DMS114 treated with DMSO at 0.1 percent for 48 hours (cell line): ENCODE data around the gene IMPA2.
"Not testable (repeated sequence)": the region's sequence is repeated elsewhere in the genome, so short reads cannot be mapped to it uniquely, and the experiment has no call there.

Source experiments
- DNase-seq: peaks from one replicate; lab custom pipeline; 2025; ENCODE audit not compliant: unreplicated experiment; lab: John Stamatoyannopoulos, UW

IMPA2 gene

DNA sequence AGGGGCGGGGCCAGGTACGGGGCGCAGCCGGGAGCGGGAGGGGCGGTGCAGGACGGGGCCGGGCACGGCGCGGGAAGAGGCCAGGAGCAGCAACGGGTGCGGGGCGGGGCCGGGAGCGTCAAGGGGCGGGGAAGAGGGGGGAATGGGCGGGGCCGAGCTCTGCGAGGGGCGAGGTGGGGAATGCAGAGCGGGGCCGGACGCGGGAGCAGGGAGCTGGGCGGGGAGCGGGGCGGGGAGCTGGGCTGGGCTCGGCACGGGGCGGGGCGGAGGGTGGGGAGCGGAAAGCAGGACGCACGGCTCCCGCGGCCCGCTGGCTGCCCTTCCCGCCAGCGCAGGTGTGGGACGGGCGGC lies at the start of gene IMPA2:
Gene IMPA2, plus strand, starts transcription at position 316 of the 351 bp plus-strand sequence. CDS start 163 bp downstream, outside the sequence.
- DNase-seq, result no peak

DNA sequence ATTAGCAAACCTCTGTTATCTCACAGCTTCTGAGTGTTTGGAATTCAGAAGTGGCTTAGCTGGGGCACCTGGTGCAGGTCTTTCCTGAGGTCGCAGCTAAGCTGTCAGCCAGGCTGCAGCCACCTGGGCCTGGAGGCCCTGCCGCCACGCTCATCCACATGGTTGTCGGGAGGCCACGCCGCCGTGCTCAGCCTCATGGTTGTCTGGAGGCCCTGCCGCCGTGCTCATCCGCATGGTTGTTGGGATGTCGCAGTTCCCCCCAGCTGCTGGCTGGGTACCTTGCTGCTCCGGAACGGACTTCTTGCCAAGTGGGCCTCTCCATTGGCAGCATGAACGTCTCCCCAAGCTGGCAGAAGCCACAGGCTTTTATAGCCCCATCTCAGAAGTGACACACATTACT lies 48.9 kb upstream of the IMPA2 start:
- no peak for DNase-seq

DNA sequence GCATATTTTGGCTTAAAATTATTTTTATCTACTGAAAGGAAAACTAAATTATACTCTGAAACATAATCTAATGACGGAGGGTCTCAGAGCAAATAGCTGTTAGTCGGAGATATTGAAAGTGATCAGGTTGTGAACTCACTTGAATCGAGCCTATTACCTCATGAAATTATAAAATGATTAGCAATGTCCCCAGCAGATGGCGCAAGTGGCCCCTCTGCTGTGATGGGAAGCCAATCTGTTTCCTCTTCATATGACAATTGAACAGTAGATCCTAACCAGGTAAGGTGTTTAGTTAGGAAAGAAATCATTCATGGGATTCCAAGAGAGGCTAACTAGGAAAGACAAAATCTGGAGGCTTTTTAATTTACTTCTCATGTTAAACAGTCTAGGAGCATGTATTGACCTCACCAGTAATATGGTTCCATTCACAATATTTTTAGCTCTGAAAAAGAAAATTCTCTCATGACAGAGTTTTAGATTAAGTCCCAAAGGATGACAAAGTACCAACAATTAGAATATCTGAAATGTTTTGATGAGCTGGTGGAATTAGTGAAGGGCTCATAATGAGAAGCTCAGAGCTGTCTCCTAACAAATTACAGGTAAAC lies 43.3 kb upstream of the IMPA2 start:
- peak; percentile 58 for DNase-seq

DNA sequence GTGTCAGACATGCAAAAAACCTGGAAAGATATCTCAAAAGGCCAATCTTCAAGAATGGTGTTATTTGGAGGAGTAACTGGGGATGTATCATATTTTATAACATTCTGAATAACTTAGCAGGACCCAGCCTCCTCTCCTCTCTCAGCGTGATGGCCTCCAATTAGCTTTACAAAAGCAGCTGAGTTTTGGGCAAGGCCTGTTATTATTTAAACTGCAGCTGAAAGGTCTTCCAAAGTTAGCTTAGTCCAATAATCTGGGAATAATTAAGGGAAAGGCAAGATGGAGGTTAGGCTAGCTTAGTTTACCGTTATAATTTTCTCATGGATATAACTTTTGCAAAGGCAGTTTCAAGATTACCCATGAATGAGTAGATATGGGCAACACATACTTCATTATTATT lies 40.4 kb upstream of the IMPA2 start:
- no peak for DNase-seq

- DNase-seq, result no peak
These were observed 37.8 kb upstream of the IMPA2 start for GRCh38 chr18:11943551-11943950.

DNA sequence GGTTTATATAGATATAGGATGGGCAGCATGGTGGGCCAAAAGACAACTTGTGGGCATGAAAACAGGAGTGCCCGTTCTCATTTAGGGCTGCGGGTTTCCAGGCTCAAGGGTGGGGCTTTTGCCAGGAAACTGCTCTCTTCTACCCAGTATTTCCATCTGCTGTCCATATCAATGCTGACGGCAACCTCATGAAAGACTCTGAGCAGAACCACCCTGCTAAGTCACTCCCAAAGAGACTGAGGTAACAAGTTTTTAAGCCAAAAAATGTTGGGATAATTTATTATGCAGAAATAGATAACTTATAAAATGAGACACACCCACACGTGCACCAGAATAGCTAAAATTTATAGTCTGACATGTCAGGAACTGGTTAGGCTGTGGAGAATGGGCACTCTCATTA lies 37.1 kb upstream of the IMPA2 start:
- DNase-seq, result no peak

- no peak for DNase-seq
These were observed 36.5 kb upstream of the IMPA2 start for GRCh38 chr18:11944786-11945185.

DNA sequence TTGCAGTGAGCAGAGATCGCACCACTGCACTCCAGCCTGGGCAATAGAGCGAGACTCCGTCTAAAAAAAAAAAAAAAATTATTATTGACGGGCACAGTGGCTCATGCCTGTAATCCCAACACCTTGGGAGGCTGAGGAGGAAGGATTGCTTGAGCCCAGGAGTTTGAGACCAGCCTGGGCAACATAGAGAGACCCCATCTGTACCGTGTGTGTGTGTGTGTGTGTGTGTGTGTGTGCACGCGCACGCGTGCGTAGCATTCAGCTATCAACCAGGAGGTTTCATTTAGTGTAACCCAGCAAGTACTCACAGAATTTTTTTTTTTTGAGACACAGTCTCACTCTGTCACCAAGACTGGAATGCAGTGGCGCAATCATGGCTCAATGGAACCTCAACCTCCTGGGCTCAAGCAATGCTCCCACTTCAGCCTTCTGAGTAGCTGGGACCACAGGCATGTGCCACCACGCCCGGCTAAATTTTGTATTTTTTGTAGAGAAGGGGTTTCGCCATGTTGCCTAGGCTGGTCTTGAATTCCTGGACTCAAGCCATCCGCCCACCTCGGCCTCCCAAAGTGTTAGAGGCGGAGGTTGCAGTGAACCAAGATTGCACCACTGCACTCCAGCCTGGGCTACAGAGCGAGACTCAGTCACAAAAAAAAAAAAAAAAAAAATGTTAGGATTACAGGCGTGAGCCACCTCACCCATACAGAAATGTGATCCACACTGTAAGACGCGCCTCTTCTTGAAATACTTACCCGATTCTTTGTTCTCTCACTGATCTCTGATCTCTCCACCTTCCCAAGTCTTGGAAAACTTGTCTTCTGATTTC lies 35.3 kb upstream of the IMPA2 start:
- DNase-seq, result not testable (repeated sequence)

DNA sequence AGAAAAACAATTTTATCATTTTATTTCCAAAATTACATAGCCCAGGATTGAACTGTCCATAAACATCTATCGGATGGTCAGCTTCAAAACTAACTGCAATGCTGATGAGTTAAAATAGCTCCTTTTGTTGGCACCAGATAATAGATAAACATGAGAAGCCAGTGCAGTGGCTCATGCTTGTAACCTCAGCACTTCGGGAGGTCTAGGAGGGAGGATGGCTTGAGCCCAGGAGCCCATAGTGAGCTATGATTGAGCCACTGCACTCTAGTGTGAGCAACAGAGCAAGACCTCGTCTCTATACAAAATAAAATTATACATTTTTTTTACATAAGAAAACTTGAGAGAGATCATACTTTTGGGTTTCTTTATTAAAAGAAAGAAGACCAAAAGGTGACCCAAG lies 34.6 kb upstream of the IMPA2 start:
- no peak for DNase-seq

DNA sequence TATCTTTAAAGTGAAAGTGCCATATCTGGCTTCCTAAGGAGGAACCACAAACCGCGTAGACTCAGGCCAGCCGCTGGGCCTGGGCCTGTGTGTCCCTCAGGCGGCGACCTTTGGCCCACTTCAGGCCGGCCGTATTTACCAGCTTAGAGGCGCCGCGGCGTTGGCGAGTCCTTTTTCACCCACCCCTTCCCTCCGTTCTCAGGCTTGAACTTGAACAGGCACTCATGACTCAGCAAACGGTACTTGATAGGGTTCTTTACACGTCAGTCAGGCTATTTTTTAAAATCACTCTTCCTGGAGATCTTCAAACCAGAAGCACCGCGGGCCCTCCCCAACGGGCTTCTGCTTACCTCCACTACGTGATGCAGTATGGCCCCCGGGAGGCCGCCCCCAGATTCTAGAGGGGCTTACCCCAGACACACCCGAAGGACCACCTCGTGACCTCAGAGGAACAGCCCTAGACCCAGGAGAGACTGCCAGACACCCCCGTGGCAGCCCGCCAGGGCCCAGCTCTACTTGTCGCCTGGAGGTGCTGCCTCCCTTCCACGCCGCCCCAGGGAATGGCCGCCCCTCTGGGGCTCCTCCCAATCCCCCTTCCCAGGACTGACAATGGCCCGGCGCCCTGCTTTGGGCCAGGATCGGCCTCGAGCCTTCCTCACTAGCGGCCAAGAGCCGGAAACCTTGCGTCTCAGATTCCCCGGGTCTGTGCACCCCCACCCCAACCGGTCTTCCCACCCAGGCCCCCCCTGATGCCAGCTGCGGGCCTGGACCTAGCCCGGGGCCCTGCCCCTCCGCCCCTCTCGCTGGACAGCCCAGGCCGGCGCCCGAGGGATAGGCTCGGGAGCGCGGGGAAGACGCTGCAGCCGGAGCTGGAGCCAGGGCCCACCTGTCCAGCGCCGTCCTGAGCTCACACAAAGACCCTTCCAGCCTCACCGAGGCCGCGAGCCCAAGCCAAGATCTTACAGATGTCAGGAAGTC lies 33.8 kb upstream of the IMPA2 start:
- no peak for DNase-seq

DNA sequence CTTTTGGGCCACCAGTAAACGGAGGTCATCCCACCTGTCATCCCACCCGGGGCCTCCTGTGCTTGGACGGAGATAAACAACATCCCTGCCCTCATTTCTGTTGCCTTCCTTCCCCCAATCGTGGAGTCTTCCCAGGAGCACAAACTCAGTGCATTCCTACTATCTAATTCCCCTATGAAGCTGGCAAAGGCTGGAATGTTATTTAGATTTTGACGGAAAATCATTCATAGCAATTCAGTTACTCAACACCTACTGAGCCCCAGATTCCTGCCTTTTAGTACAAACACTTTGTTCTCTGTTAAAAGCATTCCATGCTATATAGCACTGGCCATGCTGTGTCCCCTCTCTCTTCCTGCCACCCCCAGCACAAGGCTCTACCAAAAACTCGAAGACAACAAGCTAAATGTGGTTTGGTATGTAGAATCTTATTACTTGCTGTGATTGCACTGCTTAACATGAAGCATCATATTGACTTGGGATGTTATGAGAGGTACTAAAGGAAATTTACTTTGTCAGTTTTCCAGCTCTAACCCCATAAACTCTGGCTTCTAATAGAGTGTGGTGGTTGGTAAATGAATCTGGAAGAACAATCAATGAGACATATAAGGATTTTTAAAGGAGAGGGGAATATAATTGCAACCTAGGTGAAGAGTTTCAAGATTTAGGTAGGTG lies 32.3 kb upstream of the IMPA2 start:
- no peak for DNase-seq

DNA sequence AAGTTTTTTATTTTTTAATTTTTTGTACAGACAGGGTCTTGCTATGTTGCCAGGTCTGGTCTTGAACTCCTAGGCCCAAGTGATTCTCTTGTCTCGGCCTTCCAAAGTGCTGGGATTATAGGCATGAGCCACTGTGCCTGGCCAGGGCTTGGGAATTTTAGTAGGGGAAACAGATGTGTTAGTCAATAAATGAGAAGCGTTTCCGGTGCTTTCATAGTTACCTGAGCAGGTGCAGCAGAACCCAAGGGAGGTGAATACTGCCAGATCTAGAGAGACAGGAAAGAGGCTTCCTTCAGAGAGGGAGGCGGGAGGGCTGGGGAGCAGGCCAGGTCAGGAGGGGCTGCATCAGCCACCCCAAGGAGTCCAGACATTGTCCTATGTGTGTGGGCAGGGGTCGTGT lies 30.5 kb upstream of the IMPA2 start:
- no peak for DNase-seq

- DNase-seq, result no peak
These were observed 29.9 kb upstream of the IMPA2 start for GRCh38 chr18:11951390-11951851.

DNA sequence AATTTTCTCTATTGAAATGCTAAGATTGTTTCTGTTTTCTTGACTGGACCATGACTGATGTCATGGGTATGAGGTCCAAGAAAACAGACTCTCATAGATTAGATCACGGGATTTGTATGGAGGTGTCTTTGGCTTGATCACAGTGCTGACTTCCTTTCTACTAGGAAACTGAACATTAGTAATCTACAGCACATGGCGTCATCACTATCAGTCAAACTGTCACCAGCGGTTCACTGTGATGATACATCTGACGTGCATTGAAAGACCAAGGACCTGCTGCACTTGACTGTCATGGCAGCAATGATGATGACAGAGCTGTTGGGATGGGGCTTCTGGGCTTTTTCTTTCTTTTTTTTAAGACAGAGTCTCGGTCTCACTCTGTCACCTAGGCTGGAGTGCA lies 28.2 kb upstream of the IMPA2 start:
- DNase-seq, result no peak

GRCh38 chr18:11955239-11956029 lies 25.9 kb upstream of the IMPA2 start:
- no peak for DNase-seq

DNA sequence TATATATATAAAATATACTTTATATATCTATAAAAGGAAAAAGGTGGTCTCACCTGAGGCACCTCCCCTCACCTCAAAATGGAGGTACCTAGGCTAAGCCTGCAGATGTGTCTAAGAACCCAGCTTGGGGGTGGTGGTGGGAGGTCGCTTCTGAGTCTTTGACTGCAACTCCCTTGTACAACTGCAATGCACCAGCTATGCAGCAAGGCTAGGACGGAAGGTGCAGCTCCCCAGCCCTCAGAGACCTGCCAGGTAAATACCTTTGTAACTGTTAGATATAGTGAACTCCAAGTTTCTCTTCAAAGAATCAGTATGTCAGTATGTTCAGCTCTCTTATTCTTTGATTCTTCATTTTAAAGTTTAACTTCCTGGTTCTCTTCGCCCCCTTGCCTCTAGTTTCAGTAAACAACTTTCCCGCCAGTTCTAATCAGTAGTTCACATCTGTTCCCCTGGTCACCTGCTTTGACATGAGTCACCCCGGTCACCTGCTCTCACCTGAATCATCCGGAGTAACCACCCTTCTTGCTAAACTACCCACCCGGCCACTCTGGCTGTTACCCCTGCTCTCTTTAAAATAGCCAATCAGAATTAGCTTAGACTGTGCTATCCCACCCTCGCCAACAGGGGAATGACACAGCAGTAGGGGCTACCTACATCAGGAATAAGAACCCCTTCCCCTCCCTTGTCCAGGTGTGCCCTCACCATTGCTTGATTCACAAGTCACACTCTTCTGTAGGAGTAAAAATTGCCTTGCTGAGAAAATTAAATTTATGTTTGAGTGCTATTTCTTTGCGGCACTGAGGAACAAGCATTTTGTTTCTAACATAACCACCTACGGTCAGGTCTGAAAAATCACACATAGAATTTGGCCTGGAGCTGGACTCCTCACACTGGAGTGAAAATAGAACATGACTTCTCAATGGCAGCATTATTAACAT lies 24.7 kb upstream of the IMPA2 start:
- DNase-seq, result no peak

DNA sequence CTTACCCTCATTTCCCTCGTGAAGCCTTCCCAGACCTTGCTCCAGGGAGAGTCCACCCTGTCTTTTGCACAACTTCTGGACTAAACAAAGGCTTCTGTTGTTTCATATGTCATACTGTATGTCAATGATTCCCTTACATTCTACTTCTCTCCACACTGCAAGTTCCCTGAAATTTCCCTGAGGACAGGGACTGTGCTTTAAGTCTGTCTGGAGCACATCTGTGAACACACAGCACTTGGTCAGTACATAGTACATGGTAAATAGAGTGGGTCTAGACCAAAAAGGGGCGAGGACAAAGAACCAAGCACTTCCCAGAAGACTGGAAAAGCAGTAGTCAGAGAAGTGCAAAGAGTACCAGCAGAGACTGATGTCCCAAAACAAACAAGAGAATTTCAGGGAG lies 23.7 kb upstream of the IMPA2 start:
- DNase-seq, result no peak

GRCh38 chr18:11959651-11960050 lies 21.7 kb upstream of the IMPA2 start:
- DNase-seq, result not testable (repeated sequence)

DNA sequence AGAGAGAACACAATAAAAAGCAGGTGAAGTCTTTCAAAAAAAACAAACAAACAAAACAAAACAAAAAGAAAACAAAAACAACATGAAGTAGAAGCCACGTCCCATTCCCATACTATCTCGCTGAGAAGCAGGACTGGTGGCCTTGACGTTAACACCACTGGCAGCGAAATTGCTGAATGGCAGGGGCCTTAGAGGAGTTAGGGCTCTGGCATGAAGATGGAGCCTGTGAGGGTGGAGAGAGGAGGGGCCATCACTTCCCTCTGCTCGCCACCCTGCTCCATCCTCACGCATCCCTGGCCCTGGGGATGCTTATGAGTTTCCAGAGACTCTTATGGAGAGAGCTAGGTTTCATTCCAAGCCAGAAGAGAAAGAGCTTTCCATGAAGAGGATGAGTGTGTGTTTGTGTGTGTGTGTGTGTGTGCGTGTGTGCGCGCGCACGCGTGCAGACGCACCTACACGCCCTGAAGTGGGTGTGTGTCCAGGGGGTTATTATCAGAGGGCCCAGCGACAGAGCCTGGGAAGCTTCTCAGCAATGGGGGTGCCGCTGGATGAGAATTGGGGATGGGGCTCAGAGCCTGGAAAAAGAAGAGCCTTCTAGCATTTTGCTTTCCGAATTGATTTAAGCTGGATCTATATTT lies 20.4 kb upstream of the IMPA2 start:
- DNase-seq, result no peak
